A673 (cell line): ENCODE data around the gene SALL3. TPM values are rescaled to one million over a fixed set of nuclear protein-coding genes. Genes with fewer than 3 reads are reported as not detected.

Experiments
- BruUV-seq: library from RNA; stranded (reverse); fragments of 400-500 nt; replicated peaks from 2 replicates; lab custom pipeline; 2021; lab: Mats Ljungman, UMichigan
- CTCF ChIA-PET: fragments of 300-600 bp; sonication (Branson Sonifier 250); formaldehyde crosslinking; loops from one replicate; lab custom pipeline; 2022; ENCODE audit warnings: antibody characterized with exemption; lab: Charles Lee
- POLR2A ChIA-PET: fragments of 300-600 bp; sonication (Branson Sonifier 250); formaldehyde crosslinking; loops from one replicate; lab custom pipeline; 2022; ENCODE audit warnings: antibody characterized with exemption; ENCODE audit not compliant: low non-redundant PET; lab: Charles Lee
- DNase-seq: peaks from one replicate; pipeline ENCODE4 v3.0.0-alpha.2; 2015; ENCODE audit warnings: low spot score
- H3K27ac ChIP-seq: fragments of 200-600 bp; sonication (generic); 2 replicates; pipeline ENCODE4 v1.5.1; 2016; ENCODE audit warnings: mixed run types, low read depth, mild to moderate bottlenecking, mixed read lengths, antibody characterized with exemption, low read length; ENCODE audit not compliant: poor library complexity, severe bottlenecking
- H3K27me3 ChIP-seq: fragments of 200-600 bp; sonication (generic); replicated peaks from 2 replicates; pipeline ENCODE4 v1.6.1; 2017; ENCODE audit warnings: mixed run types, low read depth, mild to moderate bottlenecking, mixed read lengths, antibody characterized with exemption, low read length; ENCODE audit not compliant: insufficient read depth, poor library complexity
- H3K36me3 ChIP-seq: fragments of 200-600 bp; sonication (generic); 2 replicates; pipeline ENCODE4 v1.6.1; 2016; ENCODE audit warnings: mixed run types, mild to moderate bottlenecking, mixed read lengths, antibody characterized with exemption, low read length; ENCODE audit not compliant: insufficient read depth, poor library complexity, severe bottlenecking
- H3K4me1 ChIP-seq: fragments of 200-600 bp; sonication (generic); 2 replicates; pipeline ENCODE4 v1.6.1; 2017; ENCODE audit warnings: mixed run types, mild to moderate bottlenecking, mixed read lengths, antibody characterized with exemption, low read length; ENCODE audit not compliant: insufficient read depth, poor library complexity, severe bottlenecking
- H3K4me3 ChIP-seq: fragments of 200-600 bp; sonication (generic); 2 replicates; pipeline ENCODE4 v1.5.1; 2016; ENCODE audit warnings: low read depth, mixed run types, mild to moderate bottlenecking, mixed read lengths, low read length; ENCODE audit not compliant: poor library complexity, severe bottlenecking
- H3K9me3 ChIP-seq: fragments of 200-600 bp; sonication (generic); 2 replicates; pipeline ENCODE4 v1.6.1; 2016; ENCODE audit warnings: mixed run types, low read depth, mild to moderate bottlenecking, mixed read lengths, antibody characterized with exemption, low read length; ENCODE audit not compliant: poor library complexity, severe bottlenecking
- CTCF ChIP-seq: fragments of 300-800, 200-600 bp; sonication (generic); conservative IDR thresholded peaks from 2 replicates; pipeline ENCODE4 v1.5.1; 2017; ENCODE audit warnings: low read depth, mild to moderate bottlenecking, antibody characterized with exemption, low read length, moderate library complexity, mixed read lengths
- EZH2 ChIP-seq: fragments of 200-600 bp; sonication (generic); IDR thresholded peaks from 2 replicates; pipeline ENCODE4 v1.6.1; 2017; ENCODE audit warnings: borderline replicate concordance, low read depth, mild to moderate bottlenecking, mixed read lengths, antibody characterized with exemption, low read length; ENCODE audit not compliant: poor library complexity, severe bottlenecking
- intact Hi-C: fragments of 100-400 bp; cut with micrococcal nuclease; formaldehyde crosslinking; loops from one replicate; pipeline ENCODE4 v1.10.0; 2022; ENCODE audit not compliant: unreplicated experiment
- total RNA-seq: library from RNA; stranded (reverse); gene quantifications from 2 replicates; pipeline ENCODE4 v1.2.3, GENCODE V29; 2021

SALL3 gene
- total RNA-seq, 1 experiment from 2014 or later, result not detected

- intact Hi-C loops, result no loop called here
- no TSS peak for BruUV-seq
- Histone ChIP-seq H3K36me3 (no peaks in the 10 kb centered on the region), H3K27me3 (peaks cover 62% of the 10 kb centered on the region), H3K27ac (no peak overlapping the region), H3K4me1 (no peaks in the 10 kb centered on the region), H3K9me3 (no peaks in the 10 kb centered on the region), H3K4me3 (no peak overlapping the region)
- CTCF ChIA-PET, result no interaction called here
- POLR2A ChIA-PET, result no interaction called here
- no peak for TF ChIP-seq CTCF
- TF ChIP-seq EZH2, result no peak
- no peak for DNase-seq
These were observed 27.8 kb downstream of the SALL3 start for GRCh38 chr18:79007440-79007839.

GRCh38 chr18:79008356-79008940 is 28.8 kb downstream of the SALL3 start:
- no peak for DNase-seq
- Histone ChIP-seq H3K4me3 (no peak overlapping the region), H3K27me3 (peaks cover 62% of the 10 kb centered on the region), H3K4me1 (no peaks in the 10 kb centered on the region), H3K9me3 (no peaks in the 10 kb centered on the region), H3K36me3 (no peaks in the 10 kb centered on the region), H3K27ac (no peak overlapping the region)
- no TSS peak for BruUV-seq
- TF ChIP-seq EZH2 (no peak), CTCF (no peak)
- intact Hi-C loops, result no loop called here
- ChIA-PET POLR2A (no interaction called here), CTCF (no interaction called here)

GRCh38 chr18:79010802-79011201 is 31.2 kb downstream of the SALL3 start:
- no peak for TF ChIP-seq EZH2
- no peak for TF ChIP-seq CTCF
- Histone ChIP-seq H3K36me3 (no peaks in the 10 kb centered on the region), H3K4me3 (no peak overlapping the region), H3K4me1 (no peaks in the 10 kb centered on the region), H3K27me3 (peaks cover 56% of the 10 kb centered on the region), H3K9me3 (no peaks in the 10 kb centered on the region), H3K27ac (no peak overlapping the region)
- no peak for DNase-seq
- BruUV-seq, result no TSS peak
- ChIA-PET POLR2A (no interaction called here), CTCF (no interaction called here)
- intact Hi-C loops, result no loop called here
